ENCODE results near the gene KLK15. TPM values are rescaled to one million over a fixed set of nuclear protein-coding genes. Genes with fewer than 3 reads are reported as not detected.
A peak's percentile ranks its signal among the peaks of the same experiment; 100 is the strongest.

Gene KLK15
- total and polyA plus RNA-seq, 2 of the 8 experiments (the other 6 are each of a cell fraction or from before 2014, with no cell fraction given): not detected

- TF ChIP-seq SP4 (IDR thresholded peaks at IDR 0.05; ENCODE audit: low read length) (peak; percentile 26; the same call in 1 of the 2 replicates), CBX5 (IDR thresholded peaks at IDR 0.05; ENCODE audit: low read depth, low read length) (no peak), TEAD4 (IDR thresholded peaks at IDR 0.05; ENCODE audit: low read depth, low read length) (no peak), CREB1 (IDR thresholded peaks at IDR 0.05) (no peak)
- TF ChIP-seq, protein P1, sequence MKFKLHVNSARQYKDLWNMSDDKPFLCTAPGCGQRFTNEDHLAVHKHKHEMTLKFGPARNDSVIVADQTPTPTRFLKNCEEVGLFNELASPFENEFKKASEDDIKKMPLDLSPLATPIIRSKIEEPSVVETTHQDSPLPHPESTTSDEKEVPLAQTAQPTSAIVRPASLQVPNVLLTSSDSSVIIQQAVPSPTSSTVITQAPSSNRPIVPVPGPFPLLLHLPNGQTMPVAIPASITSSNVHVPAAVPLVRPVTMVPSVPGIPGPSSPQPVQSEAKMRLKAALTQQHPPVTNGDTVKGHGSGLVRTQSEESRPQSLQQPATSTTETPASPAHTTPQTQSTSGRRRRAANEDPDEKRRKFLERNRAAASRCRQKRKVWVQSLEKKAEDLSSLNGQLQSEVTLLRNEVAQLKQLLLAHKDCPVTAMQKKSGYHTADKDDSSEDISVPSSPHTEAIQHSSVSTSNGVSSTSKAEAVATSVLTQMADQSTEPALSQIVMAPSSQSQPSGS (IDR thresholded peaks at IDR 0.05; ENCODE audit: low read length): peak; percentile 21; the same call in 1 of the 2 replicates
Observed at GRCh38 chr19:50794074-50794875, 39.1 kb downstream of the KLK15 start (continued).

Data from H1 (cell line).